GM19043 (cell line): ENCODE results near the gene LRRD1.
"Not testable (repeated sequence)": the region's sequence is repeated elsewhere in the genome, so short reads cannot be mapped to it uniquely, and the experiment has no call there.

ENCODE experiments used
- ATAC-seq: cut with Tn5 transposase; IDR thresholded peaks from one replicate; pipeline ENCODE4 v1.9.1; 2021; ENCODE audit warnings: low read depth; ENCODE audit not compliant: unreplicated experiment

Gene LRRD1

DNA sequence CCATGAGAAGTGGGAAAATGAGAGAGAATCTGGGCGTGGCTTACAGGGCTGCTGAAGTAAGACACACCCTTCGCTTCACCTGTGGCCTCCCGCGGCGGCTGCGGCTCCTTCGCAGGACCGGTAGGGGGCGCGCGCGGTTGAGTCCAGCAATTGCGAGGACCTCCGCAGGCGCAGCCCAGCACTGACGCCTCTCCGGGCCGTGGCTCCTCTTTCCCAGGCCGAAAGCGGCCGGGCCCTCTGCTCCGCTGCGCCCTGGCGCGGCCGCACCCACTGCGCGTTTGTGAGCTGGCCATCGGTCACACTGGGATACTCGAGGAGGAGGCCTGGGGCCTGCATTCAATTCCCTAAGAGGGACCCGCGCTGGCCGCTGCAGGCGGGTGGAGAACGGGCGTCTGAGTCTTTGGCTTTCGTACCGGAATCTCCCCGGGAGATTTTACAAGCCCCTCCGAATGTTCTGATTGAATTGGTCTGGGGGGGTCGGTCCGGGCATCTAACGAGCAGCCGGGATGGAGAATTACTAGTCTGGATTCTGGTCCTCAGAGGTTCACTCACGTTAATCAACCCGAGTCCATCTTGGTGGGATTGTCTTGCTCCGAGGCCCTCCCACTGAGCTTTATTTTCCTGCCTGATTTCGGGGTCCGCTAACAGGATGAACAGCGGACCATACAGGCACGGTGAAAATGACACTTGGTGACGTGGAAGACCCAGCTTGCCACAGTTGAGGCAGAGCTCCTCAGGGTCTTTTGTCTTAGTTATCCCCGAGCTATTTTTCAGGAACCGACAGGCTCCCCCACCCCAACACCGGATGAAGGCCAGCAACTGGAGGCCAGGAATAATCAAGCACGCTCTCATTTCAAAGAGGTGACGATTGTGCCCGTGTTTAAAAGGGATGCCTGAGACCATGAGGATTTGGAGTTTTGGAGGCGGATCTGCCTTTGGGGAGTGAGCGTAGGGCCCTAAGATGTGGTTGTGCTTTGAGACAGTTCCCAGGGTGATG is at the start of gene LRRD1:
Gene LRRD1, minus strand, starts transcription at position 215 of the 997 bp plus-strand sequence. CDS start 13,940 bp downstream, outside the sequence.
- peak; percentile 99 for ATAC-seq

DNA sequence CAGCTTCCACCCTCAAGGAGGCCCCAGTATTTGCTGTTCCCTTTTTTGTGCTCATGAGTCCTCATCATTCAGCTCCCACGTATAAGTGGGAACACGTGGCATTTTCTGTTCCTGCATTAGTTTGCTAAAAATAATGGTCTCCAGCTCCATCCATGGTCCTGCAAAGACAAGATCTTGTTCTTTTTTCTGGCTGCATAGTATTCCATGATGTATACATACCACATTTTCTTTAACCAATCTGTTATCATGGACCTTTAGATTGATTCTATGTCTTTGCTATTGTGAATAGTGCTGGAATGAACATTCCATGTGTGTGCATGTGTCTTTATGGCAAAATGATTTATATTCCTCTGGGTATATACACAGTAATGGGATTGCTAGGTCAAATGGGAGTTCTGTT is 49.8 kb upstream of the LRRD1 start:
- ATAC-seq: no peak

GRCh38 chr7:92228100-92228499 is 49.2 kb upstream of the LRRD1 start:
- no peak for ATAC-seq

DNA sequence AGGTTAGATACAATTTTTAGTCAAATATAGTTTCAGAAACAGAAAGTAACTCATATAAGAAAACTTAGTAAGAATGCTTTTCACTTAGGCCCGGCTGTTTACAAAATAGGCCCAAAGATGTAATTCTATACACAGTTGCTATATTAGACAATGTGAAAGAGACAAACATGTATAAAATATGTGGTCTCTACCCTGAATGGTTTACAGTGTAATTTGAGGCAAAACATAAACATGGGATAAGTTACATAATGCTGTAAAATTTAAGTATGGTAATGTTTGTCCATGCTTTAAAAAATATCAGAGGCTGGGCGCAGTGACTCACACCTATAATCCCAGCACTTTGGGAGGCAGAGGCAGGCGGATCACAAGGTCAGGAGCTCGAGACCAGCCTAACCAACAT is 48.0 kb upstream of the LRRD1 start:
- ATAC-seq: no peak

GRCh38 chr7:92221766-92222165 is 42.8 kb upstream of the LRRD1 start:
- ATAC-seq: no peak

DNA sequence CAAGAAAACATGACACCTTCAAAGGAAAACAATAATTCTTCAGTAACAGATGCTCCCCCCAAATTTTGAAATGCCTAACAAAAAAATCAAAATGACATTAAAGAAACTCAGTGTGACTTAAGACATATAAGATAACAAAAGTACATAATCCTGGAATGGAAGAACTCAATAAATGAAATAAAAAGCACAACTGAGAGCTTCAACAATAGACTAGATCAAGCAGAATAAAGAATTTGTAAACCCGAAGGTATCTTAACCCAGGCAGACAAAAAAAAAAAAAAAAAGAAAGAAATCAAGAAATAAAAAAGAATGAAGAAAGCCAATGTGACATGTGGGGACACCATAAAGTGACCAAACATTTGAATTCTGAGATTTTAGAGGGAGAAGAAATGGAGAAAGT is 27.7 kb upstream of the LRRD1 start:
- no peak for ATAC-seq

DNA sequence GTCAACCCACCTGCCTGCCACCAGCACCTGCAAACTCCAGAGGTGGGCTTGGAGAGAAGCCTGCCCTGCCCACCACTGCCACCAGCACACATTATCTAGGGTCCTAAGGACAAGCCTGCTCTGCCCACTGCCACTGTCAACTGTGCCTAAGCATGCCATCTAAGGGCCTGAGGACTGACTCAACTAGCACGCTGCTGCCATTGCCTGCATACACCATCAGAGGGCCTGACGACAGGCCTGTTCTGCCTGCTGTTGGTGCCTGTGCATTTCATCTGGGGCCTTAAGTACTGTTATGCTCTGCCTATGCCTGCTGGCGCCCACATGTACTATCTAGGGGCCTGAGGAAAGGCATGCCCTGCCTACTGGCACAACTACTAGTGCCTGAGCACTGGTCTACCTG is 27.0 kb upstream of the LRRD1 start:
- ATAC-seq: no peak

GRCh38 chr7:92200791-92201190 is 21.8 kb upstream of the LRRD1 start:
- ATAC-seq: no peak

- no peak for ATAC-seq
These were observed 13.4 kb upstream of the LRRD1 start for GRCh38 chr7:92192326-92192725.

- not testable (repeated sequence) for ATAC-seq
These were observed 10.3 kb upstream of the LRRD1 start for GRCh38 chr7:92189246-92189645.

GRCh38 chr7:92184294-92184693 is 5.4 kb upstream of the LRRD1 start:
- ATAC-seq: not testable (repeated sequence)

DNA sequence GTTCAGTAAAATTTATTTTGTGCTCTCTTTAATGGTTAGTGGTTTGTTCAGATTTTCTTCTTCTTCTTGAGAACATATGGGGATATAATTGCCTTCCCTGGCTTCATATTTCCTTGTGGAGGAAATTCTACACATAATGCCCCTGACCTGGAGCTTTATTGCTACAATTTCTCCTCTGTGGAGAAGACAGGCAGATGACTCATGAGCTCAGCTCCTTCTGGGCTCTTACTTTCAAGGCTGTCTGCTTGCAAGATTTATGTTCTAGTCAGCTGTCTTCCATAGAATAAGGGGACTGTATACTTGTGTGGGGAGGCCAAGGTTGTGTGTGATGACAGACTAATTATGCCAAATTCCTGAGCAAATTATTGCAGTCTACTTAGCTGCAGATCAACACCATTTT is 1.6 kb downstream of the LRRD1 start:
- no peak for ATAC-seq

DNA sequence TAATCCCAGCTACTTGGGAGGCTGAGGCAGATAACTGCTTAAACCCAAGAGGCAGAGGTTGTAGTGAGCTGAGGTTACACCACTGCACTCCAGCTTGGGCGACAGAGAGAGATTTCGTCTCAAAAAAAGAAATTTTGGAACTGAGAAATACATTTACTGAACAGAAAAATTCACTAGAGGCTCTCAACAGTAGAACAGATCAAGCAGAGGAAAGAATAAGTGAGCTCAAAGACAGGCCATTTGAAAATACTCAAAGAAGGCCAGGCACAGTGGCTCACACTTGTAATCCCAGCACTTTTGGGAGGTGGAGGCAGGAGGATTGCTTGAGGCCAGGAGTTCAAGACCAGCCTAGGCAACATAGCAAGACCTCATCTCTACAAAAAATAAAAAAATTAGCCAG is 9.4 kb downstream of the LRRD1 start:
- not testable (repeated sequence) for ATAC-seq

DNA sequence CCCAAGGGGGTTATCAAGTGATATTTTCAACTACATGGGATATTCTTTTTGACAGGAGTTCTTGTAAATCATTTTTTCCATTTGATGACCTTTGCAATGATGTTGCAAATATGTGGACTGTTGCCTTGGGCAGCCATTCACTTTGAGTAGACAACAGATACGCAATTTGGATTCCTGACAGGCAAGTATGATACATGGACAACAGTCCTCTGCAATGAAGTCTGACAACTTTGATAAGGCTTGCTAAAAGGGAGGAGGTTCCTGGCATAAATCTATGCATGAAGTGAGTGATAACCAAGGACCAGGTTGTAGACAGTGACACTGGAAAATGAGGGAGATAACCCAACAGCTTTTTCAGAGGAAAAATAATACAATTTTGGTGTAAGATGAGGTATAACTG is 17.7 kb downstream of the LRRD1 start:
- no peak for ATAC-seq

- ATAC-seq: no peak
These were observed 20.0 kb downstream of the LRRD1 start for GRCh38 chr7:92158660-92159575.

DNA sequence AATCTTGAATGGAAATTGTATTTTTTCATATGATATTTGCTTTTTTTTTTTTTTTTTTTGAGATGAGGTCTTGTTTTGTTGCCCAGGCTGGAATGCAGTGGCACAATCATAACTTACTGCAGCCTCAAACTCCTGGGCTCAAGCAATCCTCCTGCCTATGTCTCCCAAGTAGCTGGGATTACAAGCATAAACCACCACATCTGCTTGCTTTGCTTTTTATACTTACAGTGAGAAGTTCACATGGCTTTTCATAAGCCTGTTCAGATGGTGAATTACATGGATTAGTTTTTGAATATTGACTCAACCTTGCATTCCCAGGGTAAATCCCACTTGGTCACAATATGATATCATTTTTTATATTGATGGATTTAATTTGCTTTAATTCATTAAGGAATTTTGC is 22.0 kb downstream of the LRRD1 start:
- ATAC-seq: no peak

- ATAC-seq: no peak
These were observed 23.7 kb downstream of the LRRD1 start for GRCh38 chr7:92155108-92155739.

- no peak for ATAC-seq
These were observed 28.4 kb downstream of the LRRD1 start for GRCh38 chr7:92150450-92151017.

GRCh38 chr7:92149736-92150239 is 29.2 kb downstream of the LRRD1 start:
- ATAC-seq: no peak

DNA sequence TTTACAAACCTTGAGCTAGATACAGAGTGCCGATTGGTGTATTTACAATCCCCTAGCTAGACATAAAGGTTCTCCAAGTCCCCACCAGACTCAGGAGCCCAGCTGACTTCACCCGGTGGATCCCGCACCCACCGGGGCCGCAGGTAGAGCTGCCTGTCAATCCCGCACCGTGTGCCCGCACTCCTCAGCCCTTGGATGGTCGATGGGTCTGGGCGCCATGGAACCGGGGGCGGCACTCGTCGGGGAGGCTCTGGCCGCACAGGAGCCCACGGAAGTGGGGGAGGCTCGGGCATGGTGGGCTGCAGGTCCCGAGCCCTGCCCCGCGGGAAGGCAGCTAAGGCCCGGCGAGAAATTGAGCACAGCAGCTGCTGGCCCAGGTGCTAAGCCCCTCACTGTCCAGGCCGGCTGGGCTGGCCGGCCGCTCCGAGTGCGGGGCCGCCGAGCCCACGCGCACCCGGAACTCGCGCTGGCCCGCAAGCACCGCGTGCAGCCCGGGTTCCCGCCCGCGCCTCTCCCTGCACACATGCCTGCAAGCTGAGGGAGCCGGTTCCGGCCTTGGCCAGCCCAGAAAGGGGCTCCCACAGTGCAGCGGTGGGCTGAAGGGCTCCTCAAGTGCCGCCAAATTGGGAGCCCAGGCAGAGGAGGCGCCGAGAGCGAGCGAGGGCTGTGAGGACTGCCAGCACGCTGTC is 35.6 kb downstream of the LRRD1 start:
- ATAC-seq: not testable (repeated sequence)
